Measurements from ENCODE around the gene ZBTB47.

The ZBTB47 gene

GRCh38 chr3:42699511-42699971 lies 46.0 kb downstream of the ZBTB47 start:
- DNase-seq (ENCODE audit: low spot score) = no peak

- DNase-seq (ENCODE audit: low spot score) = no peak
These were observed 47.1 kb downstream of the ZBTB47 start for GRCh38 chr3:42700366-42701288.

DNA sequence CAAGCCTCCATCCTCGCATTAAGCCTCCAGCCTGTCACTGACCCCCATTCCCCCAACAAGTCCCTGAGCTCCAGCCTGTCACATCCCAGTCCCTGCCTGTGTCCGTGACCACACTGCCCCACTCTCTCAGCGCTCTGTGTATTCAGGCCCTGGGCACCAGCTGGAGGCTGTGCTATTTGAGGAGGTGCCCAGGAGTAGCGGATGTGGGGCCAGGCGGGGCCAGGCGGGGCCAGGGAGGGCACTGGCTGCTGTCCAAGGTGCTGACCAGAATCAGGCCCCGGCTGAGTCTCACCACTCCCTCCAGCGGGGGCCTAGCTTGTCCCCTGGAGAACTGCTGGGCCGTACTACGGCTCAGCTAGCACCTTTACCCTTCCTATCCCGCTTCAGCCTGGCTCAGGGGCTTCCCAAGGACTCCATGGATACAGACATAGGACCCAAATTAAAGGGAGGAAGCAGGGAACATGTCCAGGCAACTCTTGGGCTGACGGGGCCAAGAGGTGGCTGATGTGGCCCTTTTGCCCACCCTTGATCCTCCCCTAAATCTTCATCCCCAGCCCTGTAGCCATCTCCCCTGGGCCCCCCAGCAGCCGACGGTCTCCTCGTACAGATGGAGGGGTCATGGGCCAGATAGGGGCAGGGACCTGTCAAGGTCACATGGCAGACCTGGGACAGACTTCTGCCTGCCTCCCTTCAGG lies 48.0 kb downstream of the ZBTB47 start:
- peak; percentile 54 for DNase-seq (ENCODE audit: low spot score)

DNA sequence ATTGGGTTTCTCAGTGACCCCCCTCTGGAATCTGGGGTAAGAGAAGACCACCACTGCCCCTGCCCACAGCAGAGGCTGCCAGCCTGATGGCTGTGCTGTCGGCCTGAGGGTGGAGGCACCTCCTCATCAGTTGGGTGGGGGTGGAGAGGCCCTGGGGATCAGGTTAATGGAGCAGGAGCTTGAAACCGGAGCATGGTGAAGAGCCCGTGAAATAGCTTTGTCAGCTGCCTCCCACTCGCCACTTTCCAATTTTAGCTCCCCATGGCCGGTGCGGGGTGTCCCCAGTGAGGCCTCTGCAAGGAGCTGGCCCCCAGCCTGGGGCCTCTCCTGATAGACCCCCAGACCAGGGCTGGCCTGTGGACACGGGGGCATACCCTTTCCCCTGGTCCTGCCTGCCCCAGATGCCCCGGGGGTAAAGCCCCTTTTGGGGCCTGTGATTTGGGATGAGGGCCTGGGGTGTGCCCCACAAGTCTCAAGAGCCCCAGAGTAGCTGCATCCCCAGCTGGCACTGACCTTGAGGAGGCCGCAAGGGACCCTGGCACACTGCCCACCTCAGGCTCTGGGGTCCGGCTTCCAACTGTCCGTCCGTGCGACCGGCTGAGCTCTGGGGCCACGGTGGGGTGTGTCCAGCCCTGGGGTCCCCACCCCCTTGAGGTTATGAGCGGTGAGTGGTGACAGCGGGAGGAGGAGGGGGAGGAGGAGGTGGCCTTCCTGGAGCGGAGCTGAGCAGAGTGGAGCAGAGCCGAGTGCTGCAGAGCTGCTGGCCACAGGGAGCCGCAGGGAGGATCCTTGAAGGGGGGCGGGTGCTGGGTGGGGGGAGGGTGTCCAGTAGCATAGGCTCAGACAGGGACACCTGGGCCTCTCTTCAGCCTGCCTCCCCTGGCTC lies 48.8 kb downstream of the ZBTB47 start, which contains the start of gene HHATL:
TSS of gene HHATL (minus strand) at position 733 of the 886 bp plus-strand sequence. CDS start 1,972 bp downstream, outside the sequence.
- no peak for DNase-seq (ENCODE audit: low spot score)

- DNase-seq (ENCODE audit: low spot score) = no peak
These were observed 49.6 kb downstream of the ZBTB47 start for GRCh38 chr3:42702982-42703694.

- no peak for DNase-seq (ENCODE audit: low spot score)
These were observed 50.2 kb downstream of the ZBTB47 start for GRCh38 chr3:42703695-42704025.

GRCh38 chr3:42704136-42704841 lies 50.8 kb downstream of the ZBTB47 start:
- peak; percentile 19 for DNase-seq (ENCODE audit: low spot score)

DNA sequence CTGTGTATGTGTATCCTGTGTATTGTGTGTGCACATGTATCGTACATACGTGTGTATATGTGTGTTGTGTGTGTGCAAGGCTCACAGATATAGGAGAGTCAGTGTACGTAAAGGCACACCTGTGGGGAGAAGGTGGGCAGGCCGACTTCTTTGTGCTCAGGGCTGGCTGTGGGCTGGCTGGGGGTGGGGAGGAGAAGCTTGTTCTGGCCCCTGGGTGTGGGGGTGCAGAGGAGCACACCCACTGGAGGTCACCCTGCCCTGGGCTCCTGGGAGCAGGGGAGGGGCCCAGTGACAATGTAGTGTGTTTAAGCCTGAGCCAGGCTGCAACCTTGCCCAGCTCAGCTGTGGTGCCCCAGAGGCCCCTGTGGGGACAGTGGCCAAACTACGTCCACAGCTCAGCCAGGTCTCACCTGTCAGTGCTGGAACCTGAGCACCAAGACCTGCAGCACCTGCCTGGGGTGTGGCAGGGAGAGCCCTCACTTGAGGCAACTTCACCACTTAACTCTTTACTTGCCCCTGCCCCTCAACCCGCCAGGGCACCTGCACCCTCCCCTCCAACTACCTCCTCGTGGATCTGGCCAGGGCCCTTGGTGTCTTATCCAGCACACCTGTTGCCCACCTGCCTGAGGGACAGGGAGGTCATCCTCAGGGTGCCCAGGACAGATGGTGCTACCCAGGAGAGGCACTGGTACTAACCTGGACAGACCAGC lies 51.7 kb downstream of the ZBTB47 start:
- no peak for DNase-seq (ENCODE audit: low spot score)

GRCh38 chr3:42705962-42706585 lies 52.6 kb downstream of the ZBTB47 start:
- no peak for DNase-seq (ENCODE audit: low spot score)

GRCh38 chr3:42706721-42707619 lies 53.5 kb downstream of the ZBTB47 start:
- no peak for DNase-seq (ENCODE audit: low spot score)

DNA sequence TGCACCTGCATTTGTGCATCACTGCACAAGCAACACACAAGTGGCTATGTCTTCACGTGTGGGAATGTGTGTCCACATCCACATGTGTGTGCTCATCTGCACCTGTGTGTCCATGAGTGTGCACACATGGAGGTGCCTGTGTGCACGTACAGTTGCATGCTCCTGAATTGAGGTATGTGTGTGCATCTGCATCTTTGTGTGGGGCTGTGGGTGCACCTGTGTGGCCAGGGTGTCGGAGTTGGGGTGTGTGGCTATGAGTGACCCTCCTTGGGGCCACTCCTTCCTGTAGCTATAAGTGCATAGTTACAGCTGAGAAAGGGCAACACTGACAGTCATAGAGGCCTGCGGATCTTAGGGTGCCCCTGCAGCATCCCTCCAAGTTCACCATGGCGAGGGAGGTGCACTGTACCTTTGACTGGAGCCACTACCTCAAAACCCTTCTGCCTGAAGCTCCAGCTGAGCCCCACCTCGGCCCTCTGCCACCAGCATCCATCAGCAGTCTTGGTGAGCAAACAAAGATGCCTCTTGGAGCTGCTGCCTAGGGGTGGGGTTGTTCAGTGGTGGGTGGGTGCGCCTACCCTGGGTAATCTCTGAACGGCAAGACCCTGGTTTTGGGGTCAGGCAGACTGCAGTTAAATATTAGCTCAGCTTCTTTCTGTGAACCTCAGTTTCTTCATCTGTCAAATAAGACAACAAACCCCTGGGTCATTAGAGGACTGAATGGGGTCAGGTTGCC lies 54.3 kb downstream of the ZBTB47 start:
- no peak for DNase-seq (ENCODE audit: low spot score)

GRCh38 chr3:42708611-42709151 lies 55.2 kb downstream of the ZBTB47 start:
- no peak for DNase-seq (ENCODE audit: low spot score)

GRCh38 chr3:42709621-42710020 lies 56.1 kb downstream of the ZBTB47 start:
- no peak for DNase-seq (ENCODE audit: low spot score)

GRCh38 chr3:42710323-42711021 lies 57.0 kb downstream of the ZBTB47 start:
- DNase-seq (ENCODE audit: low spot score) = no peak

- peak; percentile 11 for DNase-seq (ENCODE audit: low spot score)
These were observed 58.2 kb downstream of the ZBTB47 start for GRCh38 chr3:42711491-42712343.

DNA sequence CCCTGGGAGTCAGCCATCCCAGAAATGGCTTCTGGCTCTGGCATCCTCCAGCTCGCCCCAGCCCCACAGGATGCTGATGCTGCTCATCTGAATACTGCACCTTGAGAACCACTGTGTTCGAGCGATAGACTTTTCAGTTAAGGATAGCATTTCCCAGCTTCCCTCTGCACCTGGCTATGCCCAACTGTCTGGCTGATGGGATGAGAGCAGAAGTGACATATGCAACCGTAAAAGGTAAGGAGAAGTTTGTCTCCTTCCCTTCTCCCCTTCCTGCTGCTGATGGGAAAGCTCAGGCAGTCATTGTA lies 58.8 kb downstream of the ZBTB47 start:
- no peak for DNase-seq (ENCODE audit: low spot score)
